Chondrocyte (in vitro differentiated cells): ENCODE results near the gene LPO. TPM values are rescaled to one million over a fixed set of nuclear protein-coding genes. Genes with fewer than 3 reads are reported as not detected.

Experiments
- DNase-seq: peaks from one replicate; pipeline ENCODE4 v3.0.0; 2021; ENCODE audit warnings: mixed read lengths, low spot score
- H3K27ac Mint-ChIP-seq: one replicate; pipeline ENCODE4 v1.8.0; 2021; ENCODE audit warnings: mild to moderate bottlenecking, moderate library complexity, mixed read lengths; ENCODE audit not compliant: unreplicated experiment
- H3K27me3 Mint-ChIP-seq: 2 replicates; pipeline ENCODE4 v1.8.0; 2021; ENCODE audit warnings: low read depth, mixed read lengths
- H3K36me3 Mint-ChIP-seq: 2 replicates; pipeline ENCODE4 v1.8.0; 2021; ENCODE audit warnings: low read depth, mixed read lengths
- H3K4me1 Mint-ChIP-seq: 2 replicates; pipeline ENCODE4 v1.8.0; 2021; ENCODE audit warnings: low read depth, mild to moderate bottlenecking, mixed read lengths
- H3K4me3 Mint-ChIP-seq: one replicate; pipeline ENCODE4 v1.8.0; 2021; ENCODE audit warnings: mild to moderate bottlenecking, moderate library complexity, mixed read lengths; ENCODE audit not compliant: unreplicated experiment
- H3K9me3 Mint-ChIP-seq: 2 replicates; pipeline ENCODE4 v1.8.0; 2021; ENCODE audit warnings: low read depth, mixed read lengths
- CTCF ChIP-seq: fragments of 200-600 bp; sonication (generic); IDR thresholded peaks from 2 replicates; pipeline ENCODE4 v1.5.0; 2021; ENCODE audit warnings: antibody characterized with exemption, mild to moderate bottlenecking, moderate library complexity
- total RNA-seq: library from RNA; stranded (reverse); gene quantifications from 3 replicates; pipeline ENCODE4 v1.2.1, GENCODE V29; 2021

The LPO gene
- total RNA-seq, 1 donor from 2014 or later: not detected

GRCh38 chr17:58242171-58242784 lies 3.9 kb downstream of the LPO start:
- Mint-ChIP-seq H3K4me3 (no peak overlapping the region), H3K9me3 (no peaks in the 10 kb centered on the region), H3K27me3 (peaks cover 68% of the 10 kb centered on the region), H3K36me3 (no peaks in the 10 kb centered on the region), H3K4me1 (no peaks in the 10 kb centered on the region), H3K27ac (no peak overlapping the region)
- TF ChIP-seq CTCF: no peak
- no peak for DNase-seq

DNA sequence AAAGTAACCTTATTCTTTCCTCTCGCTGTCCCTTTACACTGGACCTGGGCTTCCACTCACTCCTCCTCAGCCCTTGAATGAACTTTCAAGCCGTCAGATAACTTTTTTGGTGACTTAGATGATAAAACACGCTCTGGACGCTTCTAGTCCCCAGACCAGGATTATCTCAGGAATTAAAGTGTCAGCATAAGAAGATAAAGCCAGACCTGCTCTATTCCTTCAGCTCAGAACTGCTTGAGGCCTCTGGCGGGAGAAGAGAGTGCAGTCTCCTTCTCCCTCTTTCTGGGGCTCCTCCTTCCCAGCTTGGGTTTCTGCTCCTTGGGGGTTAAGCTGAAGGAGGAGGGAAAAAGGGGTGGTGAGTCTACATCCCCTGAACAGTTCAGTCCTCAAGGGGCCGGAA lies 6.6 kb downstream of the LPO start:
- Mint-ChIP-seq H3K4me1 (no peaks in the 10 kb centered on the region), H3K27ac (no peak overlapping the region), H3K36me3 (no peaks in the 10 kb centered on the region), H3K4me3 (no peak overlapping the region), H3K9me3 (no peaks in the 10 kb centered on the region), H3K27me3 (peaks cover 56% of the 10 kb centered on the region)
- no peak for TF ChIP-seq CTCF
- no peak for DNase-seq

DNA sequence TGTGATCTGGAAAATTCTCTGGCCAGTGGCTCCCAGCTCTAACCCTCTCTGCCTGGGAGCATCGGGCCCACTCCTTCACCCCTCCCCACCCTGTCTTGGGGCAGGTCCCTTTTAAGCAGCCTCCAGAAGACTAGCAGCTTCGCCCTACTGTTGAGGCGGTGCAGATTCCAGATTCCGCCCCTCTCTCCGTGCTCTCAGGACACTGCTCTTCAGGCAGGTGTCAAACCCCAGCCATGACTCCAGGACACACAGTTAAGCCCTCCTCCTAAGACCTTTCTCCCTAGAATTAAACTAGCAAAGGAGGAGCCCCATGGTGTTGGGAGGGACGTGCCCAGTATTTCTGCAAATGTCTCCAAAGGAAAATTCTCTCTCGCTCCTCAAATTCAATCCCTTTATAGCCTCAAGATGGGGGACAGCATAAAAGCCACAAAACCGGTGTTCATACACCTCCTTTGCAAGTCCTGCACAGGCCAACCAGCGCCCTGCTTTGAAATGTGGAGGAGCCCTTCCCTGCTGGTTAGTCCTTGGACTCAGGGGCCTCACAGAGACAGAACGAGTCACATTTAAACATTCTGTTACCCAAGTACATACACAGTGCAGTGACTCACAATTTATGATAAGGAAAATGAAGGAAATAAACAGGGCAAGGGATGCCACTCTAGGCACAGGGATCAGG lies 7.2 kb downstream of the LPO start:
- no peak for TF ChIP-seq CTCF
- H3K4me1 Mint-ChIP-seq: peaks cover 4% of the 10 kb centered on the region
- no peak overlapping the region for H3K4me3 Mint-ChIP-seq
- no peak overlapping the region for H3K27ac Mint-ChIP-seq
- no peak for DNase-seq
- peaks cover 56% of the 10 kb centered on the region for H3K27me3 Mint-ChIP-seq
- H3K36me3 Mint-ChIP-seq: no peaks in the 10 kb centered on the region
- H3K9me3 Mint-ChIP-seq: no peaks in the 10 kb centered on the region

- Mint-ChIP-seq H3K4me1 (peaks cover 4% of the 10 kb centered on the region), H3K27me3 (peaks cover 58% of the 10 kb centered on the region), H3K27ac (no peak overlapping the region), H3K36me3 (no peaks in the 10 kb centered on the region), H3K9me3 (no peaks in the 10 kb centered on the region), H3K4me3 (no peak overlapping the region)
- no peak for TF ChIP-seq CTCF
- peak; percentile 39 for DNase-seq
Measured at GRCh38 chr17:58246104-58246740, 7.8 kb downstream of the LPO start.

DNA sequence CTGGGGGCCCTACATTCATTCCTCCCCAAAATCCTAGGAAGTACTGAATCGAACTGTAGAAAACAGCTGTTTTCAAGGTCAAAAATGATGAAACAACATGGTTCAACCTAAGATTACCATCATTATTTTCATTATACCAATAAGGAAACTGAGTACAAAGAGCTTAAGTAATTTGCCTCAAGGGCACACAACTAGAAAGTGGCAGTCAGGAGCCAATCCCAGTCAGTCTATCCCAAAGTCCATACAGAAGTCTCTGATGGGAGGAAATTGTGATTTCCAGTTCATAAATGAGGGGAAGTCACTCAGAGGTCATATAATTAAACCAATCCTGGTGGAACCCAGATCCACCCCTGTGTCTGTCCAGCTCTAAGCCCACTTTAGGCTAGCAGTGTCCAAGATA lies 8.4 kb downstream of the LPO start:
- Mint-ChIP-seq H3K27me3 (peaks cover 58% of the 10 kb centered on the region), H3K27ac (no peak overlapping the region), H3K4me3 (no peak overlapping the region), H3K4me1 (peaks cover 4% of the 10 kb centered on the region), H3K36me3 (no peaks in the 10 kb centered on the region), H3K9me3 (no peaks in the 10 kb centered on the region)
- DNase-seq: no peak
- TF ChIP-seq CTCF: no peak
